ENCODE measurements around the gene AQP2.
"Not testable (repeated sequence)": the region's sequence is repeated elsewhere in the genome, so short reads cannot be mapped to it uniquely, and the experiment has no call there.

Gene AQP2

GRCh38 chr12:49971141-49971540, 20.6 kb downstream of the AQP2 start:
- DNase-seq = no peak

GRCh38 chr12:49972129-49972528, 21.6 kb downstream of the AQP2 start:
- DNase-seq = no peak

GRCh38 chr12:49972641-49973360, 22.3 kb downstream of the AQP2 start, which contains the start of gene AQP6:
Gene AQP6, plus strand, starts transcription at chr12:49972947. Its CDS starts 227 bp downstream, at chr12:49973174.
- DNase-seq = no peak

- DNase-seq = no peak
Observed at GRCh38 chr12:49973361-49973830, 22.9 kb downstream of the AQP2 start.

GRCh38 chr12:49974231-49974675, 23.7 kb downstream of the AQP2 start:
- DNase-seq = no peak

- no peak for DNase-seq
Observed at GRCh38 chr12:49974677-49975317, 24.3 kb downstream of the AQP2 start.

- DNase-seq = no peak
Observed at GRCh38 chr12:49975318-49975761, 24.8 kb downstream of the AQP2 start.

- DNase-seq = no peak
Observed at GRCh38 chr12:49976557-49976956, 26.0 kb downstream of the AQP2 start.

- DNase-seq = no peak
Observed at GRCh38 chr12:49978125-49978524, 27.6 kb downstream of the AQP2 start.

GRCh38 chr12:49979016-49979586, 28.6 kb downstream of the AQP2 start:
- DNase-seq = no peak

- DNase-seq = no peak
Observed at GRCh38 chr12:49979791-49980190, 29.3 kb downstream of the AQP2 start.

GRCh38 chr12:49980501-49981349, 30.2 kb downstream of the AQP2 start:
- DNase-seq = no peak

- DNase-seq = no peak
Observed at GRCh38 chr12:49982246-49983087, 31.9 kb downstream of the AQP2 start.

GRCh38 chr12:49983892-49984291, 33.4 kb downstream of the AQP2 start:
- no peak for DNase-seq

GRCh38 chr12:49984476-49985359, 34.2 kb downstream of the AQP2 start:
- no peak for DNase-seq

GRCh38 chr12:49985981-49986380, 35.4 kb downstream of the AQP2 start:
- DNase-seq = no peak

GRCh38 chr12:49986476-49986875, 35.9 kb downstream of the AQP2 start:
- DNase-seq = not testable (repeated sequence)

- no peak for DNase-seq
Observed at GRCh38 chr12:49987625-49988303, 37.2 kb downstream of the AQP2 start.

- DNase-seq = not testable (repeated sequence)
Observed at GRCh38 chr12:49989400-49989799, 38.9 kb downstream of the AQP2 start.

GRCh38 chr12:49990273-49990672, 39.7 kb downstream of the AQP2 start:
- DNase-seq = no peak
